ENCODE results near the gene SYCP2L.

Gene SYCP2L

GRCh38 chr6:10957414-10957886, 70.6 kb downstream of the SYCP2L start:
- Histone ChIP-seq H3K27ac (ENCODE audit: extremely low read depth, low read depth, low read length) (no peak overlapping the region), H3K4me1 (ENCODE audit: control insufficient read depth, insufficient read depth, low read length) (no peaks in the 10 kb centered on the region), H3K36me3 (ENCODE audit: control insufficient read depth in 2 of 2, insufficient read depth in 1 of 2, low read length in 2 of 2) (peaks cover 0 to 7% of the 10 kb centered on the region in 2 experiments; a peak in 1 of 3 replicates), H3K9me3 (ENCODE audit: control insufficient read depth, insufficient read depth, low read depth, low read length) (no peaks in the 10 kb centered on the region), H3K4me3 (ENCODE audit: low read depth, low read length) (no peak overlapping the region)
- CTCF ChIA-PET: interaction anchor here (0.6 to 8.2 kb wide), 5 partner anchors 13 to 539 kb away, joined by 3 to 174 read pairs (median 4); no protein-coding TSS in a partner anchor
- POLR2A ChIA-PET: no interaction called here
- TF ChIP-seq ZNF48 (tag by site-specific recombination; IDR thresholded peaks at IDR 0.05): no peak
- TF ChIP-seq ZIC2 (tag by site-specific recombination; IDR thresholded peaks at IDR 0.05): no peak
- TF ChIP-seq ZNF341 (tag by site-specific recombination; IDR thresholded peaks at IDR 0.05; ENCODE audit: low read depth): no peak
- TF ChIP-seq SCRT1 (tag by site-specific recombination; IDR thresholded peaks at IDR 0.05; ENCODE audit: borderline replicate concordance): no peak
- TF ChIP-seq ZNF324 (tag by site-specific recombination; IDR thresholded peaks at IDR 0.05): no peak
- no peak for TF ChIP-seq ZNF169 (tag by site-specific recombination; IDR thresholded peaks at IDR 0.05)

- Histone ChIP-seq H3K27ac (ENCODE audit: extremely low read depth, low read depth, low read length) (no peak overlapping the region), H3K4me3 (ENCODE audit: low read depth, low read length) (no peak overlapping the region), H3K4me1 (ENCODE audit: control insufficient read depth, insufficient read depth, low read length) (no peaks in the 10 kb centered on the region), H3K9me3 (ENCODE audit: control insufficient read depth, insufficient read depth, low read depth, low read length) (no peaks in the 10 kb centered on the region), H3K36me3 (ENCODE audit: control insufficient read depth in 2 of 2, insufficient read depth in 1 of 2, low read length in 2 of 2) (peaks cover 0 to 7% of the 10 kb centered on the region in 2 experiments; a peak in 1 of 3 replicates)
- no peak for TF ChIP-seq MEIS1 (CRISPR knock-in tag; IDR thresholded peaks at IDR 0.05; ENCODE audit: borderline replicate concordance)
- TF ChIP-seq ZNF560 (tag by site-specific recombination; IDR thresholded peaks at IDR 0.05; ENCODE audit: borderline replicate concordance): no peak
- TF ChIP-seq RBAK (tag by site-specific recombination; IDR thresholded peaks at IDR 0.05): no peak
- TF ChIP-seq HOXD13 (CRISPR knock-in tag; IDR thresholded peaks at IDR 0.05; ENCODE audit: borderline replicate concordance): no peak
- no peak for TF ChIP-seq ZNF596 (tag by site-specific recombination; IDR thresholded peaks at IDR 0.05)
- no peak for TF ChIP-seq ZNF791 (tag by site-specific recombination; IDR thresholded peaks at IDR 0.05)
- TF ChIP-seq ZXDB (tag by site-specific recombination; IDR thresholded peaks at IDR 0.05): no peak
- TF ChIP-seq ZNF292 (tag by site-specific recombination; IDR thresholded peaks at IDR 0.05; ENCODE audit: borderline replicate concordance, low read depth): no peak
- no peak for TF ChIP-seq ZNF138 (tag by site-specific recombination; IDR thresholded peaks at IDR 0.05; ENCODE audit: borderline replicate concordance)
- no peak for TF ChIP-seq ZNF488 (tag by site-specific recombination; IDR thresholded peaks at IDR 0.05)
- no peak for TF ChIP-seq ZNF140 (tag by site-specific recombination; IDR thresholded peaks at IDR 0.05)
- no peak for TF ChIP-seq PRDM6 (tag by site-specific recombination; IDR thresholded peaks at IDR 0.05)
- no peak for TF ChIP-seq ZNF426 (tag by site-specific recombination; IDR thresholded peaks at IDR 0.05)
- CTCF ChIA-PET: interaction anchor here (0.7 to 1.4 kb wide), 3 partner anchors 8 to 536 kb away, joined by 3 to 5 read pairs (median 3); no protein-coding TSS in a partner anchor
- POLR2A ChIA-PET: no interaction called here
Measured at GRCh38 chr6:10960171-10960570, 73.3 kb downstream of the SYCP2L start.

- Histone ChIP-seq H3K9me3 (ENCODE audit: control insufficient read depth, insufficient read depth, low read depth, low read length) (no peaks in the 10 kb centered on the region), H3K36me3 (ENCODE audit: control insufficient read depth in 2 of 2, insufficient read depth in 1 of 2, low read length in 2 of 2) (peaks cover 0 to 5% of the 10 kb centered on the region in 2 experiments; a peak in 1 of 3 replicates), H3K27ac (ENCODE audit: extremely low read depth, low read depth, low read length) (no peak overlapping the region), H3K4me1 (ENCODE audit: control insufficient read depth, insufficient read depth, low read length) (no peaks in the 10 kb centered on the region), H3K4me3 (ENCODE audit: low read depth, low read length) (no peak overlapping the region)
- ChIA-PET POLR2A (no interaction called here), CTCF (interaction anchor here (0.6 to 2.4 kb wide), 5 partner anchors 10 to 534 kb away, joined by 3 to 11 read pairs (median 3); no protein-coding TSS in a partner anchor)
- TF ChIP-seq ZNF670 (tag by site-specific recombination; IDR thresholded peaks at IDR 0.05; ENCODE audit: low read depth) (no peak), ZNF837 (tag by site-specific recombination; IDR thresholded peaks at IDR 0.05) (no peak), ZNF416 (tag by site-specific recombination; IDR thresholded peaks at IDR 0.05) (no peak), ZNF19 (tag by site-specific recombination; IDR thresholded peaks at IDR 0.05; ENCODE audit: low read depth) (no peak), MYNN (tag by site-specific recombination; IDR thresholded peaks at IDR 0.05; ENCODE audit: borderline replicate concordance) (no peak), ZNF266 (tag by site-specific recombination; IDR thresholded peaks at IDR 0.05; ENCODE audit: low read depth) (no peak), ZBTB10 (tag by site-specific recombination; IDR thresholded peaks at IDR 0.05) (no peak), ZNF184 (tag by site-specific recombination; IDR thresholded peaks at IDR 0.05) (no peak), ZBTB48 (tag by site-specific recombination; IDR thresholded peaks at IDR 0.05) (no peak)
Measured at GRCh38 chr6:10961837-10962236, 75.0 kb downstream of the SYCP2L start.
